Suprapubic skin (tissue), 4 donors: ENCODE measurements around the gene TMEM167B. TPM values are rescaled to one million over a fixed set of nuclear protein-coding genes. Genes with fewer than 3 reads are reported as not detected.

ENCODE experiments used
- DNase-seq, 2 donors: peaks; one replicate each; pipeline ENCODE4 v3.0.0-alpha.2; 2019; ENCODE audit warnings: low spot score in 2 of 2
- H3K27ac ChIP-seq: fragments of 200-600 bp; sonication (generic); one replicate; pipeline ENCODE4 v1.5.1; 2019
- H3K27me3 ChIP-seq: fragments of 200-600 bp; sonication (generic); one replicate; pipeline ENCODE4 v1.5.1; 2019
- H3K36me3 ChIP-seq: fragments of 200-600 bp; sonication (generic); one replicate; pipeline ENCODE4 v1.5.1; 2019
- H3K4me1 ChIP-seq: fragments of 200-600 bp; sonication (generic); one replicate; pipeline ENCODE4 v1.5.1; 2019
- H3K4me3 ChIP-seq: fragments of 200-600 bp; sonication (generic); one replicate; pipeline ENCODE4 v1.5.1; 2019; ENCODE audit warnings: mild to moderate bottlenecking
- H3K9me3 ChIP-seq: fragments of 200-600 bp; sonication (generic); one replicate; pipeline ENCODE4 v1.5.1; 2019
- EP300 ChIP-seq: sonication (generic); formaldehyde crosslinking; IDR thresholded peaks from one replicate; pipeline ENCODE4 v1.6.1; 2017; ENCODE audit warnings: antibody characterized with exemption
- POLR2A ChIP-seq, 2 donors: fragments of 450-650 bp; IDR thresholded peaks; one replicate each; pipeline ENCODE4 v1.6.1; 2017; ENCODE audit warnings: antibody characterized with exemption in 2 of 2, mild to moderate bottlenecking in 2 of 2, moderate library complexity in 2 of 2
- POLR2AphosphoS5 ChIP-seq, 3 donors: sonication (generic); formaldehyde crosslinking; IDR thresholded peaks; one replicate each; pipeline ENCODE4 v1.6.1; 2017; ENCODE audit warnings: antibody characterized with exemption in 3 of 3
- WGBS: methylation state at CpG from one replicate; pipeline ENCODE4 v1.1.5; 2018; 5-methylcytosine and 5-hydroxymethylcytosine counted together
- total RNA-seq, 4 donors: library from RNA; depleted of rRNA; stranded (reverse); fragments of >200 nt; gene quantifications; one replicate each; pipeline ENCODE4 v1.1.0, GENCODE V29; 2016
- TF ChIP-seq, protein P1 (sequence below), 2 donors: fragments of 200-600 bp in 1 of 2; fragments of 450-650 bp in 1 of 2; sonication (generic) in 1 of 2; IDR thresholded peaks; one replicate each; pipeline ENCODE4 v1.5.1; 2016 to 2019; ENCODE audit warnings: antibody characterized with exemption in 2 of 2, mild to moderate bottlenecking in 1 of 2, moderate library complexity in 1 of 2

TMEM167B gene
- total RNA-seq = 10 to 100 TPM; 28.2 to 35.1 (median 31.0) TPM

DNA sequence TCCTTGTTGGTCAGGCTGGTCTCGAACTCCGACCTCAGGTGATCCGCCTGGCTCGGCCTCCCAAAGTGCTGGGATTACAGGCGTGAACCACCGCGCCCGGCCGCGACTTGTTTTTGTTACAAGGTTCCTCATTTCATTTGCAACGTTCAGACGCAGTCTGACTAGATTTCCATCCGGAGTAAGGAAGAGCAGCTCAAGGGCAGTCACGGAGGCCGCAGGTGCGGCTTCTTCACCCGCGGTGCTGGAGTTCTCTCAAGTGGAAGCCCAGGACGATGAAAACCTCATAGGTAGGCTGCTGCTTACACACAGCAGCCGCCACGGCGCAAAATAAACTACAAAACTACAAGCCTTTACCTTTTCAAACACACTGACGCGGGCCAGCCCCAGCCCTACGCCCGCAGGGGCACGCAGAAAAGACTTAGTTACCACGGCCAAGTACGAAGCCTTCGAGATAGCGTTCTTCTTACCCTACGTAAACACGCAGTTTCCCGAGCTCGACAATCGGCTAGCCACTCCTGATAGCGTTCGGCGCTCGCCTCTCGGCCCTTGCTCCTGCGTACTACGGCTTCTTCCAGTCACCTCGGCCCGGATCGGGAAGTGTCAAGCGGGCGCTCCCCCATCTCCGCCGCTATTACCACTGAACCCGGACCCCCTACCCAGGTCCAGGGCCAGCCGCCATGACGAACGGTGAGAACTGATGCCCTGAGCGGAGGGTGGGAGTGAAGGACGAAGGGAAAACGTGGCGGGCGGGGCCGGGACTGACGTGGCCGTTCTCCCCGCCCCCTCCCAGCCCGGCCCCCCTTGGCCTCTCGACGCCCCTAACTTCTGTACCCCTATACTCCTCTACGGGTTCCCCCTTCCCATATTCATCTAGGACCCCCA lies at the start of gene TMEM167B:
Gene TMEM167B, plus strand, starts transcription at position 569 of the 882 bp plus-strand sequence. Its CDS starts 109 bp downstream, at position 678.
- TF ChIP-seq POLR2AphosphoS5 (IDR thresholded peaks at IDR 0.05) = peak; percentile 36 to 94 (median 82)
- TF ChIP-seq POLR2A (IDR thresholded peaks at IDR 0.05) = peak; percentile 60 to 80
- TF ChIP-seq EP300 = no peak
- TF ChIP-seq, protein P1, sequence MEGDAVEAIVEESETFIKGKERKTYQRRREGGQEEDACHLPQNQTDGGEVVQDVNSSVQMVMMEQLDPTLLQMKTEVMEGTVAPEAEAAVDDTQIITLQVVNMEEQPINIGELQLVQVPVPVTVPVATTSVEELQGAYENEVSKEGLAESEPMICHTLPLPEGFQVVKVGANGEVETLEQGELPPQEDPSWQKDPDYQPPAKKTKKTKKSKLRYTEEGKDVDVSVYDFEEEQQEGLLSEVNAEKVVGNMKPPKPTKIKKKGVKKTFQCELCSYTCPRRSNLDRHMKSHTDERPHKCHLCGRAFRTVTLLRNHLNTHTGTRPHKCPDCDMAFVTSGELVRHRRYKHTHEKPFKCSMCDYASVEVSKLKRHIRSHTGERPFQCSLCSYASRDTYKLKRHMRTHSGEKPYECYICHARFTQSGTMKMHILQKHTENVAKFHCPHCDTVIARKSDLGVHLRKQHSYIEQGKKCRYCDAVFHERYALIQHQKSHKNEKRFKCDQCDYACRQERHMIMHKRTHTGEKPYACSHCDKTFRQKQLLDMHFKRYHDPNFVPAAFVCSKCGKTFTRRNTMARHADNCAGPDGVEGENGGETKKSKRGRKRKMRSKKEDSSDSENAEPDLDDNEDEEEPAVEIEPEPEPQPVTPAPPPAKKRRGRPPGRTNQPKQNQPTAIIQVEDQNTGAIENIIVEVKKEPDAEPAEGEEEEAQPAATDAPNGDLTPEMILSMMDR (IDR thresholded peaks at IDR 0.05) = no peak

DNA sequence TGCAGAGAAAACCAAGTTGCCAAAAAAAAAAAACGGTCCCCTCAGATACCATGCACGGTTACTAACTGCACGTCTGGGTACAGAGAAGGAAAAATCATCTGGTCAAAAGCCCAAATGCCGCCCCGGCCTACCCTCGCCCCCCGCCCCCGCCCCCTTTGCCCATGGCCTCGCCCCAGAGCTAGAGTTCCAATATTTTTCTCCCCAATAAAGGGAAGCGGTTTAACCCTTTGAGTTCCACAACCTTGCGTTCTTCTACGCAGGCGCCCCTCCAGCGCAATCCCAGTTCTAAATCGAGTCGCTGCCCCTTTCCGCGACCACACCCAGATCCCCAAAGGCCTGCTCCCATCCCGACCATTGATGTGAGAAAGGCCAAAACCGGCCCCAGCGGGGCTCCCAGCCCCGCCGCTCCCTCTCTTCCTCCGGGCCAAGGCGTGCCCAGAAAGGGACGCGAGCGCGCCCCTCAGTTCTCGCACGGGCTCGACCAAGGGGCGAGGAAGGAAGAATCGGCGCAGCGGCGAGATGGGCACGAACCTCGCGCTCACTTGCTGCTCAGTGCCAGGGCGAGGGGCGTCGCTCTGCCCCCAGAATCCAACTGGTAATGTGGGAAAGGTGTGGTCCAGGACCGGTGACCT lies 49.5 kb upstream of the TMEM167B start:
- Histone ChIP-seq H3K9me3 (no peaks in the 10 kb centered on the region), H3K4me1 (peaks cover 23% of the 10 kb centered on the region), H3K27ac (peak overlapping the region; percentile 91), H3K27me3 (no peaks in the 10 kb centered on the region), H3K36me3 (no peaks in the 10 kb centered on the region), H3K4me3 (peak overlapping the region; percentile 94)
- peak in 1 of 2 donors; percentile 70 for DNase-seq
- TF ChIP-seq, protein P1 (IDR thresholded peaks at IDR 0.05) = no peak
- no peak for TF ChIP-seq POLR2AphosphoS5 (IDR thresholded peaks at IDR 0.05)
- TF ChIP-seq EP300 = no peak
- TF ChIP-seq POLR2A (IDR thresholded peaks at IDR 0.05) = no peak
- WGBS = under 1% methylated on average over 28 of the region's 44 CpGs

More for the DNA sequence above, at the start of gene TMEM167B:
- H3K27me3 ChIP-seq = no peaks in the 10 kb centered on the region
- WGBS = 11% methylated on average over 40 of the region's 67 CpGs
- H3K4me3 ChIP-seq = peak within 1 kb of the TSS; percentile 75
- H3K9me3 ChIP-seq = no peaks in the 10 kb centered on the region
- peaks cover 37% of the 10 kb centered on the region for H3K4me1 ChIP-seq
- peak; percentile 93 to 97 for DNase-seq
- peaks cover 19% of the 10 kb centered on the region for H3K36me3 ChIP-seq
- peak within 1 kb of the TSS; percentile 95 for H3K27ac ChIP-seq

DNA sequence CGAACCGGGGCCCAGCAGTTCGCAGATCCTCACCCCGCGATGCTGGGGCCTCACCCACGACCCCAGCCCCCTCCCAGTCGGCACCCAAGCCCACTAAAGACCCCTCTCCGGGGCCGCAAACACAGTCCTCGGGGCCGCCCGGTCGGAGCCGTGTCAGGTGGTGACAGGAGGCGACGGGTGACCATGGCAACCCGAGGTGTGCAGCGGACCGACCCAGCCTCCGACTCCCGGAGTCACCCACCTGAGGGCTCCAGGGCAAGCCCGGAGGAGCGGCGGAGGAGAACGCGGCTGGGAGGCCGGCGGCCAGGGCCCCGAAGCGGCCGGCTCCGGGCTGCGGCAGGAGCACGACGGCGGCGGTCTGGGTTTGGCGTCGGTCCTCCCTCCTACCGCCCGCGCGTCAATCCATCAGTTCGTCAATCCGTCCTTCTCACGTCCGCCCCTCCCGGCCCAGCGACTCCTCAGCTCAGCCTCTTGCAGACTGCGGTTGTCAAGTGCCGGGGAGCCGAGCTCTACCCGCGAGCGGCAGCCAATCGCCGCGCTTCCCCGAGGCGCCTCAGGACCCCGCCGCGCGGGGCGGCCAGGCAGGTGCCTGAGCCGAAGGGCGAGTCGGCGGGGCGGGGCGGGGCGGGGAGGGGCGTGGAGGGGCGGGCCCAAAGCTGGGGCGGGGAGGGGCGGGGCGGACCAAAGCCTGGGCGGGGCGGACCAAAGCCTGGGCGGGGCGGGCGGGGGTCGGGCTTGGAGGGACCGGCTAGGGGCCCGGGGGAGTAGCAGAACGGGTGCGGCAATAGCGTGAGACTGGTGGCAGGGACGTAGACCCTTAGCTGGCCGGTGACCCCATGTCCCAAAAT lies 48.7 kb upstream of the TMEM167B start, which contains the start of gene WDR47:
Gene WDR47, minus strand, starts transcription at position 482 of the 848 bp plus-strand sequence. CDS start 18,590 bp downstream, outside the sequence.
- H3K9me3 ChIP-seq = no peaks in the 10 kb centered on the region
- peak; percentile 97 to 98 for DNase-seq
- 0% methylated on average over 8 of the region's 90 CpGs for WGBS
- peak within 1 kb of the TSS; percentile 94 for H3K4me3 ChIP-seq
- TF ChIP-seq POLR2A (IDR thresholded peaks at IDR 0.05) = peak; percentile 65 to 93
- TF ChIP-seq POLR2AphosphoS5 (IDR thresholded peaks at IDR 0.05) = peak; percentile 78 to 94 (median 79)
- TF ChIP-seq EP300 = no peak
- H3K27me3 ChIP-seq = no peaks in the 10 kb centered on the region
- H3K4me1 ChIP-seq = peaks cover 24% of the 10 kb centered on the region
- H3K27ac ChIP-seq = peak within 1 kb of the TSS; percentile 91
- no peaks in the 10 kb centered on the region for H3K36me3 ChIP-seq

DNA sequence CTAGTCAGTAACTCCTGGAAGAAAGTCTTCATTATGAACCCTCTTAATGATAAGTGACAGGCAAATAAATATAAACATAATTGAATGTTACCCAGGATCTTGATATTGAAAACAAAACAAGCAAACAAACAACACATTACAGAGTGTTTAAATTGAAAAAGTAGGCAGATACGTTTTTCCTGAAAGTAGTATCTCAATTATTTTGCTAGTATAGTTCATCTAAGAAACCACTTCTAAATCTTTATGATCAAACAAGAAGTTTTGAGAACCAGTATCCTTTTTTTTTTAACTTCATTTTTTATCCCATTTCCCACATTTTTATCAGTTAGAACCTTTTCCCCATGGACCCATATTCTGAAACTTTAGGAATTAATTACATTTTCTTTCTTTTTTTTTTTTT lies 45.0 kb upstream of the TMEM167B start:
- no peaks in the 10 kb centered on the region for H3K36me3 ChIP-seq
- peaks cover 30% of the 10 kb centered on the region for H3K4me1 ChIP-seq
- no peak for DNase-seq
- TF ChIP-seq POLR2AphosphoS5 (IDR thresholded peaks at IDR 0.05) (no peak), POLR2A (IDR thresholded peaks at IDR 0.05) (no peak), EP300 (no peak)
- TF ChIP-seq, protein P1 (IDR thresholded peaks at IDR 0.05) = no peak
- no peaks in the 10 kb centered on the region for H3K27me3 ChIP-seq
- no peaks in the 10 kb centered on the region for H3K9me3 ChIP-seq
- no peak overlapping the region for H3K27ac ChIP-seq
- 81% methylated on average over 1 of the region's 1 CpG for WGBS
- no peak overlapping the region for H3K4me3 ChIP-seq

DNA sequence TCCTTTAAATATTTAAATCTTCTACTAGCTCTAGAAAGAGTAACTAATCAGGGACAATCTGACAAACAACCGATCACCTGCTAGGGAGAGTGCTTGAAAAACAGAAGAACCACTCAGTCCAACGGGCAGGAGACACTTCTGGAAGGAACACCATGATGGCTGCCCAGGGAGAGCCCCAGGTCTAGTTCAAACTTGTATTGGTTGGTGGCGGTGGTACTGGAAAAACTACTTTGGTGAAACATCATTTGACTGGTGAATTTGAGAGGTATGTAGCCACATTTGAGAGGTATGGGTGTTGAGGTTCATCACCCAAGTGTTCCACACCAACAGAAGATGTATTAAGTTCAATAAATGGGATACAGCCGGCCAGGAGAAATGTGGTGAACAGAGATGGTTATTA lies 43.9 kb upstream of the TMEM167B start:
- peak overlapping the region; percentile 59 for H3K27ac ChIP-seq
- H3K36me3 ChIP-seq = no peaks in the 10 kb centered on the region
- H3K4me1 ChIP-seq = peaks cover 30% of the 10 kb centered on the region
- DNase-seq = no peak
- H3K4me3 ChIP-seq = no peak overlapping the region
- WGBS = 58% methylated on average over 4 of the region's 4 CpGs
- no peaks in the 10 kb centered on the region for H3K9me3 ChIP-seq
- H3K27me3 ChIP-seq = no peaks in the 10 kb centered on the region
- no peak for TF ChIP-seq EP300
- peak in 1 of 3 donors; percentile 22 for TF ChIP-seq POLR2AphosphoS5 (IDR thresholded peaks at IDR 0.05)
